Measurements from ENCODE around the gene HIC1.

DNA sequence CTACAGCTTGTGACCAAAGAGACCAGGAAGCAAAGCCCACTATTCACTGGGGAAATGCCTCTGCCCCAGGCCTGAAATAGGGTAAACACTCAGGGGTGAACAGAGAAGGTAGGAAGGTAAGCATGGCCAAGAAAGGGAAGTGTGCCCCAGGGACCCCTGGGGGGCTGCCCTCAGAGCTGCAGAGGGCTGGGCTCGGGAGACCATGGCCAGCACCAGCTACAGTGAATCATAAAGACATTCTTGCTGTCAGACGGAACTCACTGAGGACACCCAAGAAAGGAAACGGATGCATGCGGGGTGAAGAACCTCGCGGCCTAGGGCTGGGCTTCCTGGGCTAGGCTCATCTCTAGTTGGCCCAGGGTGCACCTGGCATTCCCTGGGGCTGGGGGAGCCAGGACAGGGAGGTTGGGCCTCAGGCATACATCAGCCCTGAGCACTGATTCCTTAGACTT lies 9.6 kb downstream of the HIC1 start:
- TF ChIP-seq POLR2AphosphoS5 (IDR thresholded peaks at IDR 0.05) = peak in 1 of 4 donors; percentile 4
- TF ChIP-seq, protein P1, sequence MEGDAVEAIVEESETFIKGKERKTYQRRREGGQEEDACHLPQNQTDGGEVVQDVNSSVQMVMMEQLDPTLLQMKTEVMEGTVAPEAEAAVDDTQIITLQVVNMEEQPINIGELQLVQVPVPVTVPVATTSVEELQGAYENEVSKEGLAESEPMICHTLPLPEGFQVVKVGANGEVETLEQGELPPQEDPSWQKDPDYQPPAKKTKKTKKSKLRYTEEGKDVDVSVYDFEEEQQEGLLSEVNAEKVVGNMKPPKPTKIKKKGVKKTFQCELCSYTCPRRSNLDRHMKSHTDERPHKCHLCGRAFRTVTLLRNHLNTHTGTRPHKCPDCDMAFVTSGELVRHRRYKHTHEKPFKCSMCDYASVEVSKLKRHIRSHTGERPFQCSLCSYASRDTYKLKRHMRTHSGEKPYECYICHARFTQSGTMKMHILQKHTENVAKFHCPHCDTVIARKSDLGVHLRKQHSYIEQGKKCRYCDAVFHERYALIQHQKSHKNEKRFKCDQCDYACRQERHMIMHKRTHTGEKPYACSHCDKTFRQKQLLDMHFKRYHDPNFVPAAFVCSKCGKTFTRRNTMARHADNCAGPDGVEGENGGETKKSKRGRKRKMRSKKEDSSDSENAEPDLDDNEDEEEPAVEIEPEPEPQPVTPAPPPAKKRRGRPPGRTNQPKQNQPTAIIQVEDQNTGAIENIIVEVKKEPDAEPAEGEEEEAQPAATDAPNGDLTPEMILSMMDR (IDR thresholded peaks at IDR 0.05) = no peak

Measured in sigmoid colon (tissue), 4 donors.